GM12801 (cell line): ENCODE measurements around the gene TMEM39A.

Experiments
- CTCF ChIP-seq: IDR thresholded peaks from one replicate; pipeline ENCODE4 v1.5.1; 2011; ENCODE audit warnings: control low read depth; ENCODE audit not compliant: insufficient read length; ENCODE audit errors: extremely low read depth

The TMEM39A gene

GRCh38 chr3:119485563-119485962 lies 22.1 kb upstream of the TMEM39A start:
- TF ChIP-seq CTCF, result no peak

- no peak for TF ChIP-seq CTCF
Measured at GRCh38 chr3:119483101-119483500, 19.7 kb upstream of the TMEM39A start.

GRCh38 chr3:119481079-119481478 lies 17.7 kb upstream of the TMEM39A start:
- no peak for TF ChIP-seq CTCF

- TF ChIP-seq CTCF, result no peak
Measured at GRCh38 chr3:119470866-119471265, 7.5 kb upstream of the TMEM39A start.

GRCh38 chr3:119469418-119470189 lies 6.2 kb upstream of the TMEM39A start:
- no peak for TF ChIP-seq CTCF

GRCh38 chr3:119468041-119468440 lies 4.6 kb upstream of the TMEM39A start:
- no peak for TF ChIP-seq CTCF

- TF ChIP-seq CTCF, result no peak
Measured at GRCh38 chr3:119457246-119457645, 6.2 kb downstream of the TMEM39A start.
